ENCODE data around the gene DNAJB2.

The DNAJB2 gene

DNA sequence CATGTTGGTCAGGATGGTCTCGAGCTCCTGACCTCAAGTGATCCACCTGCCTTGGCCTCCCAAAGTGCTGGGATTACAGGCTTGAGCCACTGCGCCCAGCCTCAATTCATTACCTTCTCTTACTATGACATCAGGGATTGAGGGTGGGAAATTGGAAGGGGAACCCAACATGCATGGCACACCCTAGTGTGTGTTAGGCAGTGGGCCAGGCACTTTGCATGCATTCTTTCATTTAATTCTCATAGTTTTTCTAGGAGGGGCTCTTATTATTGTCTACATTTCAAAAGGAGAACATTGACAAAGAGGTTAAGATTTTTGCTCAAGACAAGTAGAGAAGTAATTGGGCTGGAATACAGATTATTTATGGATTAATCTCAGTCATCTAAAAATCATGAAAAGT lies 10.9 kb upstream of the DNAJB2 start:
- Histone ChIP-seq H3K9me3 (replicated peaks in 1 of 11) (no peaks in the 10 kb centered on the region), H4K20me1 (no peaks in the 10 kb centered on the region; a peak in 1 of 22 replicates), H3K36me3 (no peaks in the 10 kb centered on the region), H3K4me1 (peaks cover 0 to 8% (median 0%) of the 10 kb centered on the region in 10 experiments; a peak in 4 of 20 replicates), H3K27me3 (no peaks in the 10 kb centered on the region), H3K27ac (no peak overlapping the region), H3K4me3 (no peak overlapping the region), H3K4me2 (no peak overlapping the region), H3K9ac (no peak overlapping the region)
- TF ChIP-seq Cebpa-rat (IDR thresholded peaks at IDR 0.05): no peak

- Histone ChIP-seq H3K27me3 (no peaks in the 10 kb centered on the region), H3K36me3 (no peaks in the 10 kb centered on the region), H3K9ac (no peak overlapping the region), H3K9me3 (replicated peaks in 1 of 11) (no peaks in the 10 kb centered on the region), H3K4me1 (peaks cover 0 to 8% (median 0%) of the 10 kb centered on the region in 10 experiments; a peak in 4 of 20 replicates), H3K4me2 (no peak overlapping the region), H3K27ac (no peak overlapping the region), H4K20me1 (no peaks in the 10 kb centered on the region; a peak in 2 of 22 replicates), H3K4me3 (no peak overlapping the region)
- TF ChIP-seq Cebpa-rat (IDR thresholded peaks at IDR 0.05): no peak
These were observed 9.7 kb upstream of the DNAJB2 start for GRCh38 chr2:219269362-219270054.

DNA sequence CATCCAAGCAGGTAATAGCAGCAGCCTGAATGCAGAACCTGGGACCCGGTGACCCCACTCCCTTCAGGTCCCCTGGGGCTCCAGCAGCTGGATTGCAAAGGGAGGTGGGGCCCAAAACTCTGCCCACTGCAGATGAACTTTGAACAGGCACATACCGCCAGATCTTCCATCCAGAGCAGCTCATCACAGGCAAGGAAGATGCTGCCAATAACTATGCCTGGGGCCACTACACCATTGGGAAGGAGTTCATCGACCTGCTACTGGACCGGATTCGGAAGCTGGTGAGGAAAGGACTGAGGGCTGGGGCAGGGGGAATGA lies 9.2 kb upstream of the DNAJB2 start:
- TF ChIP-seq Cebpa-rat (IDR thresholded peaks at IDR 0.05): no peak
- Histone ChIP-seq H3K4me2 (no peak overlapping the region), H3K9ac (no peak overlapping the region), H4K20me1 (no peaks in the 10 kb centered on the region; a peak in 2 of 22 replicates), H3K27me3 (no peaks in the 10 kb centered on the region), H3K36me3 (no peaks in the 10 kb centered on the region), H3K4me3 (no peak overlapping the region), H3K4me1 (peaks cover 0 to 8% (median 0%) of the 10 kb centered on the region in 10 experiments; a peak in 4 of 20 replicates), H3K27ac (no peak overlapping the region), H3K9me3 (replicated peaks in 1 of 11) (no peaks in the 10 kb centered on the region)

- no peaks in the 10 kb centered on the region for H3K36me3 ChIP-seq
- H3K4me3 ChIP-seq: no peak overlapping the region
- TF ChIP-seq Cebpa-rat (IDR thresholded peaks at IDR 0.05): no peak
- H3K27me3 ChIP-seq: no peaks in the 10 kb centered on the region
- H3K27ac ChIP-seq: no peak overlapping the region
- peaks cover 0 to 8% (median 0%) of the 10 kb centered on the region in 10 experiments; a peak in 4 of 20 replicates for H3K4me1 ChIP-seq
- H4K20me1 ChIP-seq: no peaks in the 10 kb centered on the region; a peak in 2 of 22 replicates
- H3K9me3 ChIP-seq (replicated peaks in 1 of 11): no peaks in the 10 kb centered on the region
- no peak overlapping the region for H3K9ac ChIP-seq
- H3K4me2 ChIP-seq: no peak overlapping the region
These were observed 8.1 kb upstream of the DNAJB2 start for GRCh38 chr2:219271021-219271420.

DNA sequence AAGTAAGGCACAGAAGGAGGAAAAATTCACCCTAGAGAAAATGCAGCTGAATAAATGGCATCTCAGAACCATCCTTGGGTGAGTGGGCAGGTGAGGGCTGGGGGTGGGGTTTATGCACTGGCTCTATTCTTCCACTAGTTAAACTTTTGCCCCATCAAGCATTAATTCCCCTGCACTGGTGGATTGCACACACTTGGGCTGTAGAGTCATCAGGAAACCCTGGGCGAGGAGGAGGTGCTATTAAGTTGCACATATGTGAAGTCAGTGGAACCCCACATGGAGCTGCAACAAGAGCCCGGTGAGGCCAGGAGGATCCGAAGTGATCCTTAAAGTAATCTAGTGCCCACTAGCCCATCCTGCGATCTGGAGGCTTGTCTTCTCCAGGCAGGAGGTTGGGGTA lies 6.8 kb upstream of the DNAJB2 start:
- Histone ChIP-seq H4K20me1 (no peaks in the 10 kb centered on the region; a peak in 2 of 22 replicates), H3K36me3 (no peaks in the 10 kb centered on the region), H3K9ac (no peak overlapping the region), H3K4me1 (peaks cover 0 to 2% (median under 1%) of the 10 kb centered on the region in 10 experiments; a peak in 8 of 20 replicates), H3K27ac (no peak overlapping the region), H3K9me3 (replicated peaks in 1 of 11) (no peaks in the 10 kb centered on the region), H3K27me3 (no peaks in the 10 kb centered on the region), H3K4me3 (no peak overlapping the region), H3K4me2 (no peak overlapping the region)
- no peak for TF ChIP-seq Cebpa-rat (IDR thresholded peaks at IDR 0.05)

DNA sequence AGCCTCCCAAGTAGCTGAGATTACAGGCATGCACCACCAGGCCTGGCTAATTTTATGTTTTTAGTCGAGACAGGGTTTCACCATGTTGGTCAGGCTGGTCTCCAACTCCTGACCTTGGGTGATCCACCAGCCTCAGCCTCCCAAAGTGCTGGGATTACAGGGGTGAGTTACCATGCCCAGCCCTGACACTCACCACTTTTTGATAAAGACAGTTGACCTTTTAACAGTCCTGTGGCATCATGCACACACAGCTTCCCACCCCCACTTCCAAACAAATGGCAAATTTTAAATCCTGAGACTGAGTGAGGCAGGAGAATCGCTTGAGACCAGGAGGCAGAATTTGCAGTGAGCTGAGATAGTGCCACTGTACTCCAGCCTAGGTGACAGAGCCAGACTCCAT lies 6.2 kb upstream of the DNAJB2 start:
- H3K9ac ChIP-seq: no peak overlapping the region
- H3K27ac ChIP-seq: no peak overlapping the region

DNA sequence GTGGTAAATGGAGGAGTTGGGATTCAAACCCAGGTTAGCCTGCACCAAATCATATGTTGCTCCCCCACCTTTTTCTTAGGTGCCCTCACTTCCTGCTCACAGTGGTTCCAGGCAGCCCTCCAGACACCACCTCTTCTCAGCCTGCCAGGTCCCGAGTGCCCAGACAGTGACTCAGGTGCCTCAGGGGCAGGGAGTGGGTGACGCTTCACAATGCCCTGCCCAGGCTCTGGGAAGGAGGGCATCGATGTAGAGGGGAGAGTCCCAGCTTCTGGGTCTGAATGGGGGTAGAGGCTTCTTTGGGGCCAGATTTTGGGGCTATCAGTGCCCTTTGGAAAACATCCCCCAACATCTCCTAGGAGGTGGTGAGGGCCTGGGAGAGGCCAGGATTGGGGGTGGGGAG lies 5.2 kb upstream of the DNAJB2 start:
- peaks cover 11 to 17% (median 16%) of the 10 kb centered on the region in 10 experiments for H3K4me1 ChIP-seq
- no peak for TF ChIP-seq Cebpa-rat (IDR thresholded peaks at IDR 0.05)
- H3K27ac ChIP-seq: no peak overlapping the region
- H3K27me3 ChIP-seq: no peaks in the 10 kb centered on the region
- H3K4me2 ChIP-seq: no peak overlapping the region
- no peaks in the 10 kb centered on the region for H3K36me3 ChIP-seq
- no peaks in the 10 kb centered on the region for H3K9me3 ChIP-seq (replicated peaks in 1 of 11)
- no peaks in the 10 kb centered on the region; a peak in 2 of 22 replicates for H4K20me1 ChIP-seq
- no peak overlapping the region for H3K4me3 ChIP-seq
- no peak overlapping the region for H3K9ac ChIP-seq

More for the DNA sequence above, 6.2 kb upstream of the DNAJB2 start:
- no peak overlapping the region for H3K4me3 ChIP-seq
- H3K9me3 ChIP-seq (replicated peaks in 1 of 11): no peaks in the 10 kb centered on the region
- no peaks in the 10 kb centered on the region; a peak in 2 of 22 replicates for H4K20me1 ChIP-seq
- no peaks in the 10 kb centered on the region for H3K27me3 ChIP-seq
- H3K36me3 ChIP-seq: no peaks in the 10 kb centered on the region
- no peak for TF ChIP-seq Cebpa-rat (IDR thresholded peaks at IDR 0.05)
- H3K4me1 ChIP-seq: peaks cover 3 to 8% (median 7%) of the 10 kb centered on the region in 10 experiments
- H3K4me2 ChIP-seq: no peak overlapping the region

DNA sequence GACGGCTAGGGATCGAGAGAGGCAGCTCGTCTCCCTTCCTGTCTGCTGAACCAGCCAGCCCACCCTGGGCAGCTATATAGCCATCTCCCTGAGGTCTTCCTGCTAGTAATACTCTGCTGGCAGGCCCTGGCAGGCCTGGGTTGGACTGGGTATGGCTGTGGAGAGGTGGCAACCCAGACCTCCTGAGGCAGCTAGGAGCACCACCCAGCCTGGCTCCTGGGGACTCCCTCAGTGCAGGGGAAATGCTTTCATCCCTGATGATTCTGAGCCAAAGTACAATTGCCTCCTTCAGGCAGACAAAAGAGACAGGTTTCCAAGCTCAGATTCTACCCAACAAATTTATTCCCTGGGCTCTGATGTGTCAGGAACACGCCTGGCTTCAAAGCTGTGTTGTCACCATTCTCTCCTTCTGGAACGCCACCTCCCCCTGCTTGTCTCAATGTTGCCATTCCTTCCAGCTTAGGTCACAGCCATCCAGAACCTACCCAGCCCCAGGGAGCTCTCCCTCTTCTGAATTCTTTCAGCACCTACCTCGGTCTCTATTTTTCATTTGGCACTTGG lies 4.7 kb upstream of the DNAJB2 start:
- Histone ChIP-seq H3K4me3 (no peak overlapping the region), H3K9me3 (replicated peaks in 1 of 11) (no peaks in the 10 kb centered on the region), H4K20me1 (no peaks in the 10 kb centered on the region; a peak in 2 of 22 replicates), H3K27ac (no peak overlapping the region), H3K9ac (no peak overlapping the region), H3K27me3 (no peaks in the 10 kb centered on the region), H3K36me3 (no peaks in the 10 kb centered on the region), H3K4me2 (no peak overlapping the region), H3K4me1 (peaks cover 11 to 18% (median 17%) of the 10 kb centered on the region in 10 experiments)
- no peak for TF ChIP-seq Cebpa-rat (IDR thresholded peaks at IDR 0.05)

- H3K4me2 ChIP-seq: peak overlapping the region; percentile 77 to 98 (median 93)
- peaks cover 3 to 28% (median 13%) of the 10 kb centered on the region in 11 experiments; a peak in 15 of 22 replicates for H4K20me1 ChIP-seq
- no peak for TF ChIP-seq Cebpa-rat (IDR thresholded peaks at IDR 0.05)
- peaks cover 0 to 25% (median 0%) of the 10 kb centered on the region in 11 experiments; a peak in 4 of 22 replicates for H3K36me3 ChIP-seq
- H3K27me3 ChIP-seq: no peaks in the 10 kb centered on the region
- no peaks in the 10 kb centered on the region for H3K9me3 ChIP-seq (replicated peaks in 1 of 11)
- H3K4me1 ChIP-seq: peaks cover 44 to 54% (median 52%) of the 10 kb centered on the region in 10 experiments
- peak overlapping the region; percentile 39 to 97 (median 81); a peak in 19 of 22 replicates for H3K27ac ChIP-seq
- peak overlapping the region in 8 of 10 experiments; percentile 25 to 76 (median 63); a peak in 9 of 20 replicates for H3K4me3 ChIP-seq
- peak overlapping the region; percentile 52 to 96 (median 81); a peak in 20 of 22 replicates for H3K9ac ChIP-seq
These were observed 1.2 kb upstream of the DNAJB2 start for GRCh38 chr2:219277703-219278654.

All from BLaER1 treated with 17β-estradiol and CSF1 and Interleukin-3, amounts not matched to agents 10 nM and 100 nM (cell line).